Medulla oblongata (tissue), 1 donor: ENCODE measurements around the gene BECN2.
A peak's percentile ranks its signal among the peaks of the same experiment; 100 is the strongest.

Source experiments
- DNase-seq: peaks from one replicate; pipeline ENCODE4 v3.0.0-alpha.2; 2015; ENCODE audit errors: extremely low spot score

BECN2 gene

GRCh38 chr1:241957692-241958494, at the start of gene BECN2:
TSS of gene BECN2 (plus strand) at chr1:241957767. CDS start at chr1:241957767, 0 bp downstream.
- no peak for DNase-seq

- DNase-seq, result no peak
These were observed 41.4 kb upstream of the BECN2 start for GRCh38 chr1:241916196-241916595.

GRCh38 chr1:241917487-241917886, 40.1 kb upstream of the BECN2 start:
- no peak for DNase-seq

GRCh38 chr1:241918879-241919278, 38.7 kb upstream of the BECN2 start:
- no peak for DNase-seq

GRCh38 chr1:241924080-241924808, 33.3 kb upstream of the BECN2 start:
- no peak for DNase-seq

- DNase-seq, result no peak
These were observed 31.4 kb upstream of the BECN2 start for GRCh38 chr1:241926141-241926540.

GRCh38 chr1:241927321-241927720, 30.2 kb upstream of the BECN2 start:
- DNase-seq, result no peak

- DNase-seq, result no peak
These were observed 24.7 kb upstream of the BECN2 start for GRCh38 chr1:241932845-241933244.

GRCh38 chr1:241934201-241934848, 23.2 kb upstream of the BECN2 start:
- DNase-seq, result peak; percentile 50

- DNase-seq, result peak; percentile 48
These were observed 22.7 kb upstream of the BECN2 start for GRCh38 chr1:241934866-241935265.

- DNase-seq, result no peak
These were observed 17.8 kb upstream of the BECN2 start for GRCh38 chr1:241939798-241940197.

GRCh38 chr1:241942738-241943137, 14.8 kb upstream of the BECN2 start:
- DNase-seq, result no peak

- DNase-seq, result no peak
These were observed 13.3 kb upstream of the BECN2 start for GRCh38 chr1:241944300-241944699.

GRCh38 chr1:241947354-241947753, 10.2 kb upstream of the BECN2 start:
- no peak for DNase-seq

GRCh38 chr1:241950390-241950789, 7.2 kb upstream of the BECN2 start:
- DNase-seq, result no peak

GRCh38 chr1:241962153-241962552, 4.6 kb downstream of the BECN2 start:
- no peak for DNase-seq

- DNase-seq, result no peak
These were observed 6.2 kb downstream of the BECN2 start for GRCh38 chr1:241963722-241964121.

GRCh38 chr1:241964550-241965282, 7.1 kb downstream of the BECN2 start:
- DNase-seq, result no peak

GRCh38 chr1:241968611-241969010, 11.0 kb downstream of the BECN2 start:
- no peak for DNase-seq

- no peak for DNase-seq
These were observed 15.3 kb downstream of the BECN2 start for GRCh38 chr1:241972703-241973369.

- DNase-seq, result no peak
These were observed 18.7 kb downstream of the BECN2 start for GRCh38 chr1:241976229-241976628.
